ENCODE measurements around the gene PLAC9.
"Not testable (repeated sequence)": the region's sequence is repeated elsewhere in the genome, so short reads cannot be mapped to it uniquely, and the experiment has no call there.

Gene PLAC9, protein sequence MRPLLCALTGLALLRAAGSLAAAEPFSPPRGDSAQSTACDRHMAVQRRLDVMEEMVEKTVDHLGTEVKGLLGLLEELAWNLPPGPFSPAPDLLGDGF

DNA sequence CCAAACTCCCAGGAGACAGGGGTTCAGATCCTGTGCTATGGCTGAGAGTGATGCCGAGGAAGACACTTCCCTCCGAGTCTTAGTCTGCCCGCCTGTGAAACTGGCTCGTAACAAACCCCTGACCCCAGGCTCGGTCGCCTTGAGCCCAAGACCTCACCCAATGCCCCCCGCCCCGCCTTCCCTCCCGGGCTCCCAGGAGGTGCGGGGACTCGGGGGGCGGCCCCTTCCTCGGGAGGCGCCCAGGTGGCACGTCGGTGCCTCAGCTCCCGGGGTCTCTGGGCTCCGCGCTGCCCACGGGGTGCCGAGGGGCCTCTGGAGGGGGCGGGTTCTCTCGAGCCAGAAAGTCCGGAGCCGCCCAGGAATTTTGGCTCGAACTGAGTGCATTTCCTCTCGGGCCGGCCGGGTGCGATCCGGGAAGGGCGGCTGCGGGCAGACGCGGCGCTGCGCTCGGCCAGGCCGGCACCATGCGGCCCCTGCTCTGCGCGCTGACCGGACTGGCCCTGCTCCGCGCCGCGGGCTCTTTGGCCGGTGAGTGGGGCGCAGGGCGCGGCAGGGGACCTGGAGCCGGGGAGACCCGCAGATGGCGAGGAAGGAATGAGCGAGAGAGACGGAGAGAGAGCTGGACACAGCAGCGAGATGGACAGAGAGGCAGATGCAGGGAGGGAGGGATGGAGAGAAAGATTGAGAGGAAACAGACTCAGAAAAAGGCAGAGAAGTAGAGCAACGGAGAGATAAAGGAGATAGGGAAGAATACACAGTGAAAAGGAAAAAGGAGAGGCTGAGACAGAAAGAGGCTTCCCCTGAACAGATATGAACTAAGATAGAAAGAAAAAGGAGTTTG, at the start of gene PLAC9:
PLAC9 (plus strand) TSS at position 432 of the 841 bp plus-strand sequence; CDS start at position 465, 33 bp downstream.
- DNase-seq (ENCODE audit: low spot score) (no peak), ATAC-seq (ENCODE audit: low read depth) (peak; percentile 75)
- TF ChIP-seq, protein P1, sequence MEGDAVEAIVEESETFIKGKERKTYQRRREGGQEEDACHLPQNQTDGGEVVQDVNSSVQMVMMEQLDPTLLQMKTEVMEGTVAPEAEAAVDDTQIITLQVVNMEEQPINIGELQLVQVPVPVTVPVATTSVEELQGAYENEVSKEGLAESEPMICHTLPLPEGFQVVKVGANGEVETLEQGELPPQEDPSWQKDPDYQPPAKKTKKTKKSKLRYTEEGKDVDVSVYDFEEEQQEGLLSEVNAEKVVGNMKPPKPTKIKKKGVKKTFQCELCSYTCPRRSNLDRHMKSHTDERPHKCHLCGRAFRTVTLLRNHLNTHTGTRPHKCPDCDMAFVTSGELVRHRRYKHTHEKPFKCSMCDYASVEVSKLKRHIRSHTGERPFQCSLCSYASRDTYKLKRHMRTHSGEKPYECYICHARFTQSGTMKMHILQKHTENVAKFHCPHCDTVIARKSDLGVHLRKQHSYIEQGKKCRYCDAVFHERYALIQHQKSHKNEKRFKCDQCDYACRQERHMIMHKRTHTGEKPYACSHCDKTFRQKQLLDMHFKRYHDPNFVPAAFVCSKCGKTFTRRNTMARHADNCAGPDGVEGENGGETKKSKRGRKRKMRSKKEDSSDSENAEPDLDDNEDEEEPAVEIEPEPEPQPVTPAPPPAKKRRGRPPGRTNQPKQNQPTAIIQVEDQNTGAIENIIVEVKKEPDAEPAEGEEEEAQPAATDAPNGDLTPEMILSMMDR (IDR thresholded peaks at IDR 0.05; ENCODE audit: poor library complexity, severe bottlenecking), result no peak
- Histone ChIP-seq H3K27ac (ENCODE audit: poor library complexity, severe bottlenecking) (no peak within 1 kb of the TSS), H3K36me3 (ENCODE audit: low read depth) (no peaks in the 10 kb centered on the region), H3K9me3 (ENCODE audit: severe bottlenecking) (no peaks in the 10 kb centered on the region), H3K4me3 (ENCODE audit: severe bottlenecking) (no peak within 1 kb of the TSS), H3K4me1 (ENCODE audit: insufficient read depth, poor library complexity, severe bottlenecking) (no peaks in the 10 kb centered on the region), H3K27me3 (ENCODE audit: insufficient read depth, poor library complexity, severe bottlenecking) (peaks cover 8% of the 10 kb centered on the region)

DNA sequence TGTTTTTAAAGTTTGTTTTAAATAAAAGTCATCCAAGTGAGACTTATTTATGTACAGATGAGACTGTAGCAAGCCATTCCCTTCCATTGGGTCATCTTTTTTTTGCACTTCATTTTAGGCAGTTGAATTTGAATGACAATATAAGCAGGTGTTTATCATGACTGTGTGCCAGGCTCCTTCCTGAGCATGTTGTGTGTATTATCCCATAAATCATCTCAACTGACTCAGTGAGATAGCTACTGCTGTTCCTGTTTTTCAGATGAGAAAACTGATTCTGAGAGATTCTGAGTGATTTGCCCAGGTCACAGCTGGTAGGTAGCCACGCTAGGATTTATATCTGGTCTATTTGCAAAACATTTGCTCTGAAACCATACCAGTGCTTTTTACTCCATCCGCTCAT, 42.4 kb upstream of the PLAC9 start:
- no peak for DNase-seq (ENCODE audit: low spot score)
- H3K27ac ChIP-seq (ENCODE audit: poor library complexity, severe bottlenecking), result no peak overlapping the region
- no peak for ATAC-seq (ENCODE audit: low read depth)
- H3K4me1 ChIP-seq (ENCODE audit: insufficient read depth, poor library complexity, severe bottlenecking), result no peaks in the 10 kb centered on the region
- H3K27me3 ChIP-seq (ENCODE audit: insufficient read depth, poor library complexity, severe bottlenecking), result no peaks in the 10 kb centered on the region
- TF ChIP-seq, protein P1 (IDR thresholded peaks at IDR 0.05; ENCODE audit: poor library complexity, severe bottlenecking), result no peak
- no peaks in the 10 kb centered on the region; the same call in 1 of the 2 replicates for H3K36me3 ChIP-seq (ENCODE audit: low read depth)
- no peak overlapping the region for H3K4me3 ChIP-seq (ENCODE audit: severe bottlenecking)
- H3K9me3 ChIP-seq (ENCODE audit: severe bottlenecking), result no peaks in the 10 kb centered on the region

DNA sequence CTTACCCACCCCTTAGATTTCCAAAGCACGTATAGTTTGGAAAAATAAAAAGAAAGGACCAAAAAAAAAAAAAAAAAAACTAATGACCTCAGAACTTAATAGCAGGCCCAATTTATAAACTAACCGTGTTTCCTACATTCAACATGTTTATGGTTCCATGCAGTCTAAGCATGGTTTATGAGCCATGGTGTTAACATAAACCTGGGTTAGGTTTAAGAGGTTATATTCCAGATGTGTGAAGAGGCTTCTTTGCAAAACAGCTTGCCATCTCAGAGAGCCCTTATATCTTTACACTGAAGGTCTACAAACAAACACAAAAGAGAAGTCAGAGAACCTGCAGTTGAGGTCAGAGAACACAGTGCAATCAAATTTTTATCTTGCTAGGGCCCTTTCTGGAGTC, 38.3 kb upstream of the PLAC9 start:
- TF ChIP-seq, protein P1 (IDR thresholded peaks at IDR 0.05; ENCODE audit: poor library complexity, severe bottlenecking), result no peak
- ATAC-seq (ENCODE audit: low read depth) (no peak), DNase-seq (ENCODE audit: low spot score) (no peak)
- no peak overlapping the region for H3K27ac ChIP-seq (ENCODE audit: poor library complexity, severe bottlenecking)
- no peaks in the 10 kb centered on the region for H3K9me3 ChIP-seq (ENCODE audit: severe bottlenecking)
- H3K27me3 ChIP-seq (ENCODE audit: insufficient read depth, poor library complexity, severe bottlenecking), result no peaks in the 10 kb centered on the region
- H3K36me3 ChIP-seq (ENCODE audit: low read depth), result no peaks in the 10 kb centered on the region
- H3K4me1 ChIP-seq (ENCODE audit: insufficient read depth, poor library complexity, severe bottlenecking), result no peaks in the 10 kb centered on the region
- no peak overlapping the region for H3K4me3 ChIP-seq (ENCODE audit: severe bottlenecking)

DNA sequence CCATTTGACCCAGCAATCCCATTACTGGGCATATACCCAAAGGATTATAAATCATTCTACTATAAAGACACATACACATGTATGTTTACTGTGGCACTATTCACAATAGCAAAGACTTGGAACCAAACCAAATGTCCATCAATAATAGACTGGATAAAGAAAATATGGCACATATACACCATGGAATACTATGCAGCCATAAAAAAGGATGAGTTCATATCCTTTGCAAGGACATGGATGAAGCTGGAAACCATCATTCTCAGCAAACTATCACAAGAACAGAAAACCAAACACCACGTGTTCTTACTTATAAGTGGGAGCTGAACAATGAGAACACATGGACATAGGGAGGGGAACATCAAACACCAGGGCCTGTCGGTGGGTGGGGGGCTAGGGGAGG, 34.3 kb upstream of the PLAC9 start:
- H3K4me1 ChIP-seq (ENCODE audit: insufficient read depth, poor library complexity, severe bottlenecking); H3K9me3 ChIP-seq (ENCODE audit: severe bottlenecking); DNase-seq (ENCODE audit: low spot score); H3K4me3 ChIP-seq (ENCODE audit: severe bottlenecking); H3K27me3 ChIP-seq (ENCODE audit: insufficient read depth, poor library complexity, severe bottlenecking); ATAC-seq (ENCODE audit: low read depth); H3K27ac ChIP-seq (ENCODE audit: poor library complexity, severe bottlenecking); H3K36me3 ChIP-seq (ENCODE audit: low read depth): not testable (repeated sequence)

DNA sequence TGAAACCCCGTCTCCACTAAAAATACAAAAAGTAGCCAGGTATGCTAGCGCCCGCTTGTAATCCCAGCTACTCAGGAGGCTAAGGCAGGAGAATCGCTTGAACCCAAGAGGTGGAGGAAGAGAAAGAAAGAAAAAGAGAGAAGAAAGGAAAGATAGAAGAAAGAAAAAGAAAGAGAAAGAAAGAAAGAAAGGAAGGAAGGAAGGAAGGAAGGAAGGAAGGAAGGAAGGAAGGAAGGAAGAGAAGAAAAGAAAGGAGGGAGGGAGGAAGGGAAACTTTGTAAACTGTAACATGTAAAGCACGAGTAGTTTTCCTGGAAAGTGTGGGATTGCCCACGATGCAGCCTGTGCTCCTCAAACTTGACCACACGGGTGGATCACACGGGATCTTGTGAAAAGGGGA, 33.2 kb upstream of the PLAC9 start:
- H3K36me3 ChIP-seq (ENCODE audit: low read depth); H3K9me3 ChIP-seq (ENCODE audit: severe bottlenecking); H3K27me3 ChIP-seq (ENCODE audit: insufficient read depth, poor library complexity, severe bottlenecking); H3K4me3 ChIP-seq (ENCODE audit: severe bottlenecking); ATAC-seq (ENCODE audit: low read depth); H3K4me1 ChIP-seq (ENCODE audit: insufficient read depth, poor library complexity, severe bottlenecking); DNase-seq (ENCODE audit: low spot score); H3K27ac ChIP-seq (ENCODE audit: poor library complexity, severe bottlenecking): not testable (repeated sequence)

DNA sequence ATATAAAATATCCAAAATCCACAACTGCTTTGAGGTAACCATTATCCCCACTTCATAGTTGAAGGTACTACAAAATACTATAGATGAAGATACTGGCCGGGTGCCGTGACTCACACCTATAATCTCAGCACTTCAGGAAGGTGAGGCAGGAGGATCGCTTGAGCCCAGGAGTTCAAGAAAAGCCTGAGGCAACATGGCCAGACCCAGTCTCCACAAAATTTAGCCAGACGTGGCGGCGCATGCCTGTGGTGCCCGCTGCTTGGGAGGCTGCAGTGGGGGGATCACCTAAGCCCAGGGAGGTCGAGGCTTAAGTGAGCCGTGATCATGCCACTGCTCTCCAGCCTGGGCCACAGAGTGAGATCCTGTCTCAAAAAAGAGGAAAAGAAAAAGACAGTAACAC, 32.4 kb upstream of the PLAC9 start:
- no peaks in the 10 kb centered on the region for H3K4me1 ChIP-seq (ENCODE audit: insufficient read depth, poor library complexity, severe bottlenecking)
- ATAC-seq (ENCODE audit: low read depth), result no peak
- DNase-seq (ENCODE audit: low spot score), result no peak
- H3K27me3 ChIP-seq (ENCODE audit: insufficient read depth, poor library complexity, severe bottlenecking), result no peaks in the 10 kb centered on the region
- H3K27ac ChIP-seq (ENCODE audit: poor library complexity, severe bottlenecking), result no peak overlapping the region
- H3K4me3 ChIP-seq (ENCODE audit: severe bottlenecking), result no peak overlapping the region
- H3K9me3 ChIP-seq (ENCODE audit: severe bottlenecking), result no peaks in the 10 kb centered on the region
- TF ChIP-seq, protein P1 (IDR thresholded peaks at IDR 0.05; ENCODE audit: poor library complexity, severe bottlenecking), result no peak
- no peaks in the 10 kb centered on the region for H3K36me3 ChIP-seq (ENCODE audit: low read depth)

All from RWPE2 (cell line).